Measurements from ENCODE around the gene TANC1.

The TANC1 gene

DNA sequence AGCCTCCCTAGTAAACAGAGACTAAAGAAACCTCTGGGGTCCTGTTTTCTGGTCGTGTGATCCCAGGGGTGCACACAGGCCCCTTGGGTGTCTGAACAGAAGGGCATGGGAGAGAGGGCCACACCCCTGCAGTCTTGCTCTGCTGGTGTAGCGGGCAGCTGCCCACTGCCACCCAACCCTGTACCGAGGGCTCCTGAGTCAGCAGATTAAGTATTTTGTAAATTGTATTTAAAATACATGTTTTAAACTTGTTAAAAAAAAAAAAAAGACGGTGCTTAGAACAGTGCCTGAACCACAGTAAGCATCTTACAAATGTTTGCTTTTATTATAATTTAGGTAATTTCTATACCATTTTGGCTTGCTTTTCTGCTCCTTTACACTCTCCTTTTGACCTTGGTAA is 113.7 kb downstream of the TANC1 start:
- H3K9me3 ChIP-seq (ENCODE audit: insufficient read depth, low read depth, low read length): no peaks in the 10 kb centered on the region
- H3K4me1 ChIP-seq (ENCODE audit: insufficient read depth, low read length): no peaks in the 10 kb centered on the region
- H3K36me3 ChIP-seq (ENCODE audit: insufficient read depth, low read depth, low read length): no peaks in the 10 kb centered on the region
- H3K4me3 ChIP-seq (ENCODE audit: low read length): no peak overlapping the region
- H3K27me3 ChIP-seq (ENCODE audit: insufficient read depth, low read length): no peaks in the 10 kb centered on the region
- no peak overlapping the region for H3K9ac ChIP-seq (ENCODE audit: low read depth, low read length)
- H3K27ac ChIP-seq (ENCODE audit: low read length): no peak overlapping the region

DNA sequence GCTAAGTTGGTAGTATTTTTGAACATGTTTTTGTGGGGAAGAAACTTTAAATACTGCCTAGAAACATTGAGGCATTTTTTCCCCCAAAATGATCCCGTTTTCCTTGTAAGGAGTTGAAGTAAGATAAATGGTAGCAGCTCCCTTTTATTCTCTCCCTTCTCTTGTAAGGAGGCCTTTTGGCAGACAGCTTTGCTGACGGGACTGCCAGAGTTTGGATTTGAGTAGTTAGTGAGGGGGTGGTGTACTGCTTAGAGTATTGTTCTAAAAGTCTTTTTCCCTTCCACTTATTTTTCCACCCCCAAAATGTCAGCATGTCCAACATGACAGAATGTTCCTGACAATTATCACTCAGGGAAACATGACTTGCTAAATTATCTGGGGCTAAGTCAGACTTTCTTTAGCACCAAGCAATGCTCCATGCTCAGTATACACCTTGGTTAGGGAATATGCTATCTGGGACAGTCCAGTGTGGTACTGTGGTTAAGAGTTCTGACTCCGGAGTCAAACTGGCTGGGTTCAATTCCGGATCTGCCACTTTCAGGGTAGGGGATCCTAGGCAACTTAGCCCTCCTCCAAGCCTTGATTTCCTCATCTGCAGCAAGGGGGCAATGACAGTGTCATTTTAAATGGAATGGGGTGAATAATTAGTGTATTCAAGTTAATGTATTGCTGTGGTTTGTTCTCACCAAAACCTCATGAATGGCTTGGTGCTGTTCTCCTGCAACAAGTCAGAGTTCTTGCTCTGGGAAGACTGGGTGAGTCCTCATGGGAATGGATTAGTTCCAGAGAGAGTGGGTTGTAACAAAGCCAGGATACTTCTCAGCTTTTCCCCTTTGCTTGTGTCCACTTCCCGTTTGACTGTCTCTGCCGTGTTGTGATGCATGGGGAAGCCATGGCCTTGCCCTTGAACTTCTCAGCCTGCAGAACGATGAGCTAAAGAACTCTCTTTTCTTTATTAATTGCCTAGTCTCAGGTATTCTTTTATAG is 116.2 kb downstream of the TANC1 start:
- Histone ChIP-seq H3K9ac (ENCODE audit: low read depth, low read length) (no peak overlapping the region; the same call in 1 of the 2 replicates), H3K27me3 (ENCODE audit: insufficient read depth, low read length) (no peaks in the 10 kb centered on the region), H3K9me3 (ENCODE audit: insufficient read depth, low read depth, low read length) (no peaks in the 10 kb centered on the region), H3K4me3 (ENCODE audit: low read length) (no peak overlapping the region), H3K36me3 (ENCODE audit: insufficient read depth, low read depth, low read length) (no peaks in the 10 kb centered on the region), H3K27ac (ENCODE audit: low read length) (no peak overlapping the region), H3K4me1 (ENCODE audit: insufficient read depth, low read length) (no peaks in the 10 kb centered on the region)

DNA sequence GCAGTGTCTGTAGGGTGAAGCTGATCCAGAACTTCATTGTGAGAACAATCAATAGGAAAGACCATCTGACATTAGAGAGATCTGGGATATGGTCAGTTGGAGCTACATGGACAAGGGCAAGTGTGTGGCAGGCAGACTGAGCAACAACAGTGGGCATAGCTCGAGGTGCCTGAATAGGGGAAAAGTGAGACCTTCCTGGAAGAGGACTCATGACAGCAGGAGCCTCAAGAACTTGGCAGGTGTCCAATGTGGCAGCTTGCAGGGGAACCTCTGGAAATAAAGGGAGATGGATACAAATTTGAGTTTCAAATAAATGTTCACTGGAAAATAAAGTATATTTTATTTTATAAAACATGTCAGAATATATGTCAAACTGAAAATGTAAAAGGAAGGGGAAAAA is 117.9 kb downstream of the TANC1 start:
- no peaks in the 10 kb centered on the region for H3K27me3 ChIP-seq (ENCODE audit: insufficient read depth, low read length)
- H3K27ac ChIP-seq (ENCODE audit: low read length): no peak overlapping the region
- H3K36me3 ChIP-seq (ENCODE audit: insufficient read depth, low read depth, low read length): no peaks in the 10 kb centered on the region
- H3K9ac ChIP-seq (ENCODE audit: low read depth, low read length): no peak overlapping the region
- no peaks in the 10 kb centered on the region for H3K4me1 ChIP-seq (ENCODE audit: insufficient read depth, low read length)
- H3K9me3 ChIP-seq (ENCODE audit: insufficient read depth, low read depth, low read length): no peaks in the 10 kb centered on the region
- H3K4me3 ChIP-seq (ENCODE audit: low read length): no peak overlapping the region

DNA sequence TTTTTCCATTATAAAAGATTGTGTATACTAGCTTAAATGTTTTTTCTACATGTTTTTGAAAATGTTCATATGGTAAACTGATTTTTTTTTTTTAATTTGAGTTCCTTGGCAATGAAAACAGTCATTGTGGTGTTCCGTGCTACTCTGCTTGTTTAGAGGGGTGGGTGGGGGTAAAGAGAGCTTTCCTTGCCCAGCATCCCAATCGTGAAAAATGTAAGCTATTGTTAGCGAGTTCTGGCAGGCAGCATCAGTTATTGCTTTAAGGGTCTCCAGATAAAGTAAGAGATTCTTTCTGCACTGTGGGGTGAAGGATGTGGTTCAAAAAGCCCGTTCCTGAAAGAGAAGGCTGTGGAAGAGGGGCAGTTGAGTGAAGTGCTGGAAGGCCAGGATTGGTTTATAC is 118.4 kb downstream of the TANC1 start:
- Histone ChIP-seq H3K4me1 (ENCODE audit: insufficient read depth, low read length) (no peaks in the 10 kb centered on the region), H3K27ac (ENCODE audit: low read length) (no peak overlapping the region), H3K9ac (ENCODE audit: low read depth, low read length) (no peak overlapping the region), H3K9me3 (ENCODE audit: insufficient read depth, low read depth, low read length) (no peaks in the 10 kb centered on the region), H3K4me3 (ENCODE audit: low read length) (no peak overlapping the region), H3K36me3 (ENCODE audit: insufficient read depth, low read depth, low read length) (no peaks in the 10 kb centered on the region), H3K27me3 (ENCODE audit: insufficient read depth, low read length) (no peaks in the 10 kb centered on the region)

DNA sequence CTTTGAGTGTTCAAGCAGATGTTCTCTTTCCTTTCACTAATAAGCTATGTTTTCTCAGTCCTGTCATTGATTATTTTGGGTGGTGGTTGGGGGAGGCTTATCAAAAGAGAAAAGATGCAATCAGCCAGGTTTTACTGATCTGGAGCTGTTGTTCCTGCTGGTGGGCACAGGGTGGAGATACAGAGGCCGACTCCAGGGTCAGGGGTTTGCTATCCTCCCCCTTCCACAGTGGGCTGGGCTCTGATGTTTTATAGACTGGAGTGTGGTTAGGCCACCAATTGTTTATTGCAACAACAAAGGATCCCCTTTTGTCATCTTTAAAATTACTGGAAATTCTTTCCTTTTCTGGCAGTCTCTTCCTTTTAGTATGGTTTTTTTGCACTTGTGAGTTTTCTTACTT is 120.5 kb downstream of the TANC1 start:
- Histone ChIP-seq H3K27ac (ENCODE audit: low read length) (no peak overlapping the region), H3K36me3 (ENCODE audit: insufficient read depth, low read depth, low read length) (no peaks in the 10 kb centered on the region), H3K9ac (ENCODE audit: low read depth, low read length) (no peak overlapping the region), H3K4me1 (ENCODE audit: insufficient read depth, low read length) (no peaks in the 10 kb centered on the region), H3K9me3 (ENCODE audit: insufficient read depth, low read depth, low read length) (no peaks in the 10 kb centered on the region), H3K4me3 (ENCODE audit: low read length) (no peak overlapping the region), H3K27me3 (ENCODE audit: insufficient read depth, low read length) (no peaks in the 10 kb centered on the region)

DNA sequence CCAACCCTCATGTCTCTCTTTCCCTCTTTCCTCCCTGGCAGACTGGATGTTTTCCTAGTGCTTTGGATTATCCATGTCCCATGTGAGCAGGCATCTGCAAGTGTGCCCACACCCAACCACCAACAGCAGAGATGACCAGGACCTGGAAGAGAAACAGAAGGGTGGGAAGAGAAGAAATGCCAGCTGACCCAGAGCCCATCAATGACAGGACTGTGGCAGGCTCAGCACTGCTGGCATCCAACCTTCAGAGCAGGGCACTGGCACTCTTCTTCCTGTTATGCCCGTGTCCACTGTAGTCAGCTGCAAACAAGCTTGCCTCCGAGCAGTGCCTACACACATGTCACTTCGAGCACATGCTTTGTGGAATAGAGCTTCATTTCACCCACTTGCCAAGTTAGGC is 121.1 kb downstream of the TANC1 start:
- no peak overlapping the region for H3K4me3 ChIP-seq (ENCODE audit: low read length)
- no peaks in the 10 kb centered on the region for H3K36me3 ChIP-seq (ENCODE audit: insufficient read depth, low read depth, low read length)
- H3K9me3 ChIP-seq (ENCODE audit: insufficient read depth, low read depth, low read length): no peaks in the 10 kb centered on the region
- H3K4me1 ChIP-seq (ENCODE audit: insufficient read depth, low read length): no peaks in the 10 kb centered on the region
- H3K27ac ChIP-seq (ENCODE audit: low read length): no peak overlapping the region
- no peak overlapping the region for H3K9ac ChIP-seq (ENCODE audit: low read depth, low read length)
- H3K27me3 ChIP-seq (ENCODE audit: insufficient read depth, low read length): no peaks in the 10 kb centered on the region

DNA sequence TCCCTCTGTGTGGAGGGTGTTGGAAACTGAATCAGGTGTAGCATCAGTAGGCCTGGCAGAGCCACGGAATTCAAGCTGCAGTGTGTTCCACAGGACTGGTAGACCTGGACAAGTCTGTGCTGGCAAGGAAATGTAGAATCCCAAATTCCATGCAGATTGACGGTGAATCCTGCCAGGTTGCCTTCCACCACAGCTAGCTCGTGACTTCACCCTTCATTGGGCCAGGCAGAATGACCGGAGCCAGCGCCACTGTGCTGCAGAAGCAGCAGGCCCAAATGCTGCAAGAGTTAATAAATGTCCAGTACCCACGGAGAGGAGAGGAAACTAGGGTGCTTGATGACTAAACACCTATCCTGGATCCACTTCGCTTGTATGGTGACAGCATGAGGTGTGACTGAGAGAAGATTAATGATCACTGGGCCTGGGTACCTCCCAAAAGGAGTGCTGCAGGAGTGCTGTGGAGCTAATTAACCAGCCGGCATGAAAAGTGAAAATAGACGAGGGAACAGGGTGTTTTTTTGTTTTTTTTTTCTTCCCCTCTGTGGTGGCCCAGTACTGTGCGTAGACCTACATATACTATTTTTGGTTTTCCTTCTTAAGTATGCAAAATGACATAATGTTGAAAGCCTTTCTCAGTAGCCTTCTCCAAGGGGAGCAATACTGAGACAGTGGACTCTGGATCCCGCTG is 122.2 kb downstream of the TANC1 start:
- no peaks in the 10 kb centered on the region for H3K27me3 ChIP-seq (ENCODE audit: insufficient read depth, low read length)
- no peaks in the 10 kb centered on the region for H3K36me3 ChIP-seq (ENCODE audit: insufficient read depth, low read depth, low read length)
- no peak overlapping the region for H3K4me3 ChIP-seq (ENCODE audit: low read length)
- no peaks in the 10 kb centered on the region for H3K4me1 ChIP-seq (ENCODE audit: insufficient read depth, low read length)
- H3K27ac ChIP-seq (ENCODE audit: low read length): no peak overlapping the region
- no peak overlapping the region for H3K9ac ChIP-seq (ENCODE audit: low read depth, low read length)
- peaks cover 2% of the 10 kb centered on the region; the same call in 1 of the 2 replicates for H3K9me3 ChIP-seq (ENCODE audit: insufficient read depth, low read depth, low read length)

DNA sequence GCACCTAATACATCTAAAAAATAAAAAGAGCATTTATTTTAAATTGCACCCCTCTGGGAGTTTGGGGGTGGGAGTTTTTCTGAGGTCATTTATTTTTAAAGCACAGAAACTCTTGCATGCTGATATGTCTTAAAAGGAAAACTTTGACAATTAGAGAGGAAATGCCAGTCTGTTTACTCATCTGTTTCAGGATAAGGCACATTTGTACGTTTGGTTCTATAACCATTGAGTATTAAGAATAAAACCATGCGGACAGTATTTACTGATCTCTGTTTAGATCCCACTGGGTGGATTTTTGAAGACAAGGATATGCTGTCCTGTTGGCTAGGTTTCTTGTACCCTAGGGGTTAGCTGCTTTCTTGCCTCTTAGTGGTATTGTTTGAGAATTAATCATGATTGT is 122.9 kb downstream of the TANC1 start:
- H3K36me3 ChIP-seq (ENCODE audit: insufficient read depth, low read depth, low read length): no peaks in the 10 kb centered on the region

DNA sequence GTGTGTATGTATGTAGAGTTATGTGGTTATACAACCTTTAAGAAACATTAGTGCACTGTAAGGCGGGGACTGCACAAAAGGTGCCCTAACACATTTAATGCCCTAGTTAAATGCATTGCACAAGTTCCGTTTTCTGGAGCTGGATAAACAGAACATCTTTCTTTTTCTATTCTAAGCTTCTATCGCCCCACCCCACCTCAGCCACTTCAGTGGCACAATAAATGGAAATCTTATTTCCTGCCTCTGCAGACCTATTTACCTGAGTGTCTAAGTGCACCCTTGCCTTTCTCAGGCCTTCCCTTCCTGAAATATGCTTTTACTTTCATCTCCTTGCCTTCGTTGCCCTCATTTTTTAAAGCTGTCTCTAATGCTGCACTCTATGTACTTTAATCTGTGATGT is 123.5 kb downstream of the TANC1 start:
- Histone ChIP-seq H3K27me3 (ENCODE audit: insufficient read depth, low read length) (no peaks in the 10 kb centered on the region), H3K9me3 (ENCODE audit: insufficient read depth, low read depth, low read length) (peaks cover 9% of the 10 kb centered on the region; the same call in 1 of the 2 replicates), H3K9ac (ENCODE audit: low read depth, low read length) (no peak overlapping the region), H3K4me1 (ENCODE audit: insufficient read depth, low read length) (no peaks in the 10 kb centered on the region), H3K27ac (ENCODE audit: low read length) (no peak overlapping the region), H3K36me3 (ENCODE audit: insufficient read depth, low read depth, low read length) (no peaks in the 10 kb centered on the region), H3K4me3 (ENCODE audit: low read length) (no peak overlapping the region)

More for the DNA sequence above, 122.9 kb downstream of the TANC1 start:
- no peak overlapping the region for H3K27ac ChIP-seq (ENCODE audit: low read length)
- H3K9ac ChIP-seq (ENCODE audit: low read depth, low read length): no peak overlapping the region
- no peaks in the 10 kb centered on the region for H3K27me3 ChIP-seq (ENCODE audit: insufficient read depth, low read length)
- peaks cover 9% of the 10 kb centered on the region; the same call in 1 of the 2 replicates for H3K9me3 ChIP-seq (ENCODE audit: insufficient read depth, low read depth, low read length)
- H3K4me3 ChIP-seq (ENCODE audit: low read length): no peak overlapping the region
- H3K4me1 ChIP-seq (ENCODE audit: insufficient read depth, low read length): no peaks in the 10 kb centered on the region

DNA sequence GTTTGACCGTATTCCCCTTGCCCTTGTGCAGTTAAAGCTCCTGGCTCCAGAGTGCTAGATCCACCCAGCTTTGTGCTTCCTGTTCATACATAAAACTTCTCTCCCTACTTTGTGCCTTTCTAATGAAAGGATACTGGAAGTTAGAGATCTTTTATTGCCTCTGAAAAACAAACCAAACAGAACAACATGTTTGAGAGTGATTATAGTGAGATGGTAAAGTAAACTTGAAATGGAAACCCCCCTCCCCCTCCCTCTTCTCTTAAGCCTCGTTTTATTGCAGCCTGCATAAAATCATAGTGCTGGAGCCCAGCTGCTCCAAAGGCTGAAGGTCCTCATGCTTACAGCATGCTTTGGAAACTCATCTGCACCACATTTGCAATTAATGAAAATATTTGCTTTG is 125.1 kb downstream of the TANC1 start:
- Histone ChIP-seq H3K27me3 (ENCODE audit: insufficient read depth, low read length) (no peaks in the 10 kb centered on the region), H3K4me1 (ENCODE audit: insufficient read depth, low read length) (no peaks in the 10 kb centered on the region), H3K9ac (ENCODE audit: low read depth, low read length) (no peak overlapping the region), H3K36me3 (ENCODE audit: insufficient read depth, low read depth, low read length) (no peaks in the 10 kb centered on the region), H3K9me3 (ENCODE audit: insufficient read depth, low read depth, low read length) (peaks cover 9% of the 10 kb centered on the region; the same call in 1 of the 2 replicates), H3K4me3 (ENCODE audit: low read length) (no peak overlapping the region), H3K27ac (ENCODE audit: low read length) (no peak overlapping the region)

DNA sequence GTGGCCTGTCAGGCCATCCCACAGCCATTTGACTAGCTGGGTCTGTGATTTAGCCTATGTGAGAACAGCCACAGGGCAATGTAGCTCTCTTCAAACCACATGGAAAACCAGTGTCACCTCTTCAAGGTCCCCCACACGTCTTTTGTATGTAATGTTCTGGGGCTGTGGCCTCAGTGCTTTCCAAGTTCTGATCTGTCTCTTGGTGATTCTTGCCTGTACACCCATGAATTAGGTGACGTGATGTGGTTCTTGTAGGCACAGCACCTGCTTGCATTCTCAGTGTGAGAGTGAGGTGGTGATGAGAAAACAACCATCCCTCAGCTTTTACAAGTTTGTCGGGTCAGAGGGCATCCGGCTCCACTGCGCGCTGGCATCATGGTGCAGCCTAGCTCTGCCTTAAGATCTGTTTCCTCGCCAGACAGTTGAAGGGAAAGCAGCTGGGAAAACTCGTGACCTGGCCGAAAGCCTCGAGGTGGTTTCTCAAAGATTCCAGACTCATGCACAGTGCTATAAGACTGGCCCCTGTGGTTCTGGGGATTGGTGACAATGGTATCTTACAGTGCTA is 125.8 kb downstream of the TANC1 start:
- H3K36me3 ChIP-seq (ENCODE audit: insufficient read depth, low read depth, low read length): no peaks in the 10 kb centered on the region
- H3K4me3 ChIP-seq (ENCODE audit: low read length): no peak overlapping the region
- H3K9me3 ChIP-seq (ENCODE audit: insufficient read depth, low read depth, low read length): peaks cover 9% of the 10 kb centered on the region; the same call in 1 of the 2 replicates
- no peak overlapping the region for H3K9ac ChIP-seq (ENCODE audit: low read depth, low read length)
- H3K27me3 ChIP-seq (ENCODE audit: insufficient read depth, low read length): no peaks in the 10 kb centered on the region
- no peaks in the 10 kb centered on the region for H3K4me1 ChIP-seq (ENCODE audit: insufficient read depth, low read length)
- no peak overlapping the region for H3K27ac ChIP-seq (ENCODE audit: low read length)

All from iPS-20b (cell line).